ENCODE results near the gene PDCL3.

PDCL3 gene

DNA sequence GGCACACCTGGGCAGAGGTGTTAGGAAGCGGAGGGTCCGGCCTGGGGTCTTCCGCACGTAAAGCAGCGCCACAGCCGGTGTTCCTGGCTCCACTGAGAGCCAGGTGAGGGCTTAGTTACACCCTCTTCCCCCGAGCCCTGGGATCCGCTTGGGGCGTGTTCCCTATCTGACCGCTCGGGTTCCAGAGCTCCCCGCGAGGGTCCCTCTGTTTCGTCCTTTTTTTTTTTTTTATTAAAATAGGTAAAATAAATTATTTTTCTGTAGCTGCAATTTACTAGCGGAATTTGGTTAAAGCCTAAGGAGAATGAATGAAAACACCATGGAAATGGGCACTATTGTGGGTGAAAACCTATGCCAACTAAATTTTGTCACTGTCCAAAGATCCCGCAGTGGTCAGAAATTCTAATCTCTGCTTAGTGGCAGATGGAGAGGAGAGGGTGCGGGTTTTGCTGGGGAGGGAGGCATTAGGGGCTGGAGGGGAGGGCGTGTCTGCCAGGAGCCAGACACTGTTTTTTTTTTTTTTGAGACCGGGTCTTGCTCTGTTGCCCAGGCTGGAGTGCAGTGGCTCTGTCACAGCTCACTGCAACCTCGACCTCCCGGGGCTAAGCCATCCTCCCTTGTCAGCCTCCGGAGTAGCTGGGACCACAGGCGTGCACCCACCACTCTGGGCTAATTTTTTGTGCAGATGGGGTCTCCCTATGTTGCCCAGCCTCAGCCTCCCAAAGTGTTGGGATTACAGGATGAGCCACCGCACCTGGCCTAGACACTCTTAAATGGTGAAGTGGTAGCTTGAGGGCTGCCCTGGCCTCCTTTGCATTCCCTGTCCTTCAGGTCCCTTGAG lies 834 bp downstream of the PDCL3 start:
- no peak for DNase-seq

DNA sequence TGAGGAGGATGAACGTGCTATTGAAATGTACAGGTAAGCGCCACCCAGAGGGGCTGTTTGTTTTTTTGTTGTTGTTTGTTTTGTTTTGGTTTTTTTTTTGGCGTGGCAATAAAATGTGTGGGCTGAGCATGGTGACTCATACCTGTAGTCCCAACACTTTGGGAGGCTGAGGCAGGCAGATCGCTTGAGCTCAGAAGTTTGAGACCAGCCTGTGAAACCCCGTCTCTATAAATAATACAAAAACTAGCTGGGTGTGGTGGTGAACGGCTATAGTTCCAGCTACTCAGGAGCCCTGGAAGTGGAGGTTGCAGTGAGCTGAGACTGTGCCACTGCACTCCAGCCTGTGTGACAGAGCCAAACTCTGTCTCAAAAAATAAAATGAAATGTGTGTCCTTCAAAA lies 6.2 kb downstream of the PDCL3 start:
- no peak for DNase-seq

DNA sequence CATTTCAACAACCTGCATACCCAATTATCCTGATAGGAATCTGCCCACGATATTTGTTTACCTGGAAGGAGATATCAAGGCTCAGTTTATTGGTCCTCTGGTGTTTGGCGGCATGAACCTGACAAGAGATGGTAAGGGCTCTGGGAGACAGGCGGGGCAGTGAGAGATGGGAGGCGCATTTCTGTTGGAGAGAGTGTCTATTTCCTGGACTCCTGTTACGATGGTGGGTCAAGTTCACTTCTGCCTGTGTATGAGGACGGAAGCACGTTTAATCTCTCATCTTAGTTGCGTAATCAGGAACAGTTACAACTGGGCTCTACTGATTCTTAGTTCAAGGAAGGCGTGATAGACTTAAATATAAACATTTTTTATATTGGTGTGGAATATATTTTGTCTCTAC lies 8.9 kb downstream of the PDCL3 start:
- peak; percentile 69 to 81 for DNase-seq

DNA sequence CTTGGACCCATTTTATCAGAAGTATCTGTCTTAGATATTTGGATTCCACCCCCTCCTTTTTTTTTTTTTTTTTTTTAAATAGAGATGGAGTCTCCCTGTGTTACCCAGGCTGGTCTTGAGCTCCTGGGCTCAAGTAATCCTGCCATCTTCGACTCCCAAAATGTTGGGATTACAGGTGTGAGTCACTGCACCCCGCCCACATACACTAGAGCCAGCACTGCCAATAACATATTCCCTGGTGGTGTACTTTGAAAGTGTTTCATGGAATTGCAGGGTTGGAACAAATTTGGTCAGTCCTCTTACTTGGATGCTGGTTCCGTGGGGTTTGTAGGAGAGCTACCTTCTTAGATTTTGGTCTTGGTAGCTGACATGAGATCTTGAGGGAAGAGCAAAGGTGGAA lies 15.0 kb downstream of the PDCL3 start:
- no peak for DNase-seq

DNA sequence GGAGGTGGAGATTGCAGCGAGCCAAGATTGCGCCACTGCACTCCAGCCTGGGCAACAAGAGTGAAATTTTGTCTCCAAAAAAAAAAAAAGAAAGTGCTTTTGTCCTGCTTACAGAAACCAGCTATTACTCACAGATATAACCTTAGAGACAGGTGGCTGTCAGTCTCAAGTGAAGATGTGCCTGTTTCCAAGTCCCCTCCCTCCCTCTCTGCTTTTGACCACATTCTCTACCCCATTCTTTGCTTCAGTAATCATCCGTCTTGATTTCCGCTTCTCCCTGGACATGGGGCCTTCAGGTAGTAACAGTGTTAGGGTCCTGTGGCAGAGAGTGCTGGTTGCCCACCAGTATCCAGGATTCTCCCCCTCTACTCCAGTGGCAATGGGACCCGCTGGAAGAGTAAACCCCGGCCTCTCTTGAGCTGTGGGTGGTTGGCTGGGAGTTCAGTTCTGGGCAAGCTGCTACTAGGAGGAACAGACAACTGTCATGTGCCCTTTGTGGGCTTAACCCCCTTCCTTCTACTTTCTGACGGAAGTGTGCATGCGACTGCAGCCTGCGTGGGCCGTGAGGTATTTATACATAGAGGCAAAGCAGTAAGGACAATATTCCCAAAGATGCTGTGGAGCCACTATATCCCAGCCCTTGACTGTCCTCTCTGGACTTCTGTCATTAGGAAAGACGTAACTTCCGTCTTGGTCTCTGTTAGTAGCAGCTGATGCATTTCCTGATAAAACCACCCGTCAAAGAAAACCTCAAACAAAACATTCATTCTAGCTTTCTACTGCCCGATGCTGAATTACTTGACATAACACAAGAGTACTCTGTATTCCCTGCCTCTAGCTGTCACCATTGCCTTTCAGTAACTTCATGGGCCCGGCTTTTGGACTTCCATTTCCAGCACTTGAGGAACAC lies 17.8 kb downstream of the PDCL3 start:
- peak; percentile 67 to 78 for DNase-seq

DNA sequence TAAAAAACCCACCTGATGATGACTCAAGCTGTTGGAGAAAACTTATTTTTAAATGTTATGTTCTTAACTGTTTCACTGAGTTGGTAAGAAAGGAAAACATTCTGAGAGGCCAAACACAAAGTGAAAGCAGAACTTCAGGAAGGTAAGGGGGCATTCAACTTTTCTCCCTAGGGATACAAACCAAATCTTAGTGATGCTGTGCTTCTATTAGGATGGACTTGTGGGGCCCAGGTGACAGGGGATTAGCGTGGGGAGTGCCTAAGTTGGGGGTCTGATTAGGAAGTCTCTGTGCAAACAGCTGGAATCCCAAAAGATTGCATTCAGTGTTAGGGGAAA lies 18.5 kb downstream of the PDCL3 start:
- DNase-seq: peak in 1 of 2 experiments; percentile 43

DNA sequence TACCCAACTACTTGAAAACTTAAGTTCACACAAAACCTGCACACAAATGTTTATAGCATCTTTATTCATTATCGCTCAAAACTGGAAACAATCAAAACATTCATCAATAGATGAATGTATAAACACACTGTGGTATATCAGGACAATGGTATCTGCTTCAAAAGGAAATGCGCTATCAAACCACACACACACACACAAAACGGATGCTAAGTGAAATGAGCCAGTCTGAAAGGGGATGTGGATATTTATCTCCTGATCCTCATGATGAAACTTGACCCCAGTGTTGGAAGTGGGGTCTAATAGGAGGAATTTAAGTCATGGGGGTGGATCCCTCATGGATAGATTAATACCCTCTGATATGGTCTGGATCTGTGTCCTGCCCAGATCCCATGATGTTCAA lies 22.0 kb downstream of the PDCL3 start:
- DNase-seq: no peak

DNA sequence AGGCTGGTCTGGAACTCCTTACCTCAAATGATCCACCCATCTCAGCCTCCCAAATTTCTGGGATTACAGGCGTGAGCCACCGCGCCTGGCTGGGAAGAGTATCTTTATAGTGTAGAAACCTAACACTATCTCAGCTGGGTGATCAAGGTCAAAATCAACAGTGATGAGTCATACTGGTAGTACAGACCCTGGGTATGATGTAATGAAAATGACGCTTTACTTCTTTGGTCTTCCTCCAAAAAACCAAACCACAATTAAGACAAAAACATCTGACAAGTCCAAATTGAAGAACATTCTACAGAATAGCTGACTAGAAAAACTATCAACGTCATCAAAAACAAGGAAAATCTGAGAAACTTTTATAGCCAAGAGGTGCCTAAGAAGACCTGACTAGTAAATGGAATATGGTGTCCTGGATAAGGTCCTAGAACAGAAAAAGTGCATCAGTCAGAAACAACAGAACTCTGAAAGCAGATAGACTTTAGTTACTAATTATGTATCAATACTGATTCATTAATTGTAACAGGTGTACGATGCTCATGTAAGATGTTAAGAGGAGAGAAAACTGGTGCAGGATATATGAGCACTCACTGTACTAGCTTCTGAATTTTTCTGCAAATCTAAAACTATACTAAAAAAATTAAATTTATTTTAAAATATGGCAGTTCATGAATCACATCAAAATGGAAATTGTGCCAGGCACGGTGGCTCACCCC lies 25.4 kb downstream of the PDCL3 start:
- peak; percentile 19 to 59 for DNase-seq

DNA sequence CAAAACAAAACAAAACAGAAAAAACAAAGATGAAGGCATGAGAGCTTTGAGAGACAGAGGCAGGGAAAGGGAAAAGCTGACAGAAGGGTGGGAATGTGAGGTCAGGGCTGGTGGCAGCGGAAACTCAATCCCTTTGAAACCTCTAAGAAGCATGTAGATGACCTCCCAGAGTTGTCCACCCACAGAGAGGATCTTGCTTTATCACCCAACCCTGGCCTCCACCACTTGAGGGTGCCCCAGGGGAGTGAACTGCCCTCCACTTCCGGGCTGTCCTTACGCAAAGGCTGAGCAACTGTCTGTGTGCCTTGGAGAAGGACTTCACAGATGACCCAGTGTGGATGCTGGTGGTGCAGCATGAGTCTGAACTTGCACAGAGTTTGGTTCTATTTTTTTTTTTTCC lies 26.7 kb downstream of the PDCL3 start:
- DNase-seq: peak; percentile 25 to 36

DNA sequence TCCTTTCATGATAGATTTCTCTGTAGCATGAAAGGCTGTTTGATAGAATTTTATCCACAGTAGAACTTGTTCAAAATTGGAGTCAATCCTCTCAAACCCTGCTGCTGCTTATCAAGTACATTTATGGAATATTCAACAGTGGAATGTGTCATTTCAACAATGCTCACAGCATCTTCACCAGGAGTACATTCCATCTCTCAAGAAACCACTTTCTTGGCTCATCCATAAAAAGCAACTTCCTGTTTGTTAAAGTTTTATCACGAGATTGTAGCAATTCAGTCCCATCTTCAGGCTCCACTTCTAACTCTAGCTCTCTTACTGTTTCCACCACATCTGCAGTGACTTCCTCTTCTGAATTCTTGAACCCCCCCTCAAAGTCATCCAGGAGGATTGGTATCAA lies 29.4 kb downstream of the PDCL3 start:
- no peak for DNase-seq

DNA sequence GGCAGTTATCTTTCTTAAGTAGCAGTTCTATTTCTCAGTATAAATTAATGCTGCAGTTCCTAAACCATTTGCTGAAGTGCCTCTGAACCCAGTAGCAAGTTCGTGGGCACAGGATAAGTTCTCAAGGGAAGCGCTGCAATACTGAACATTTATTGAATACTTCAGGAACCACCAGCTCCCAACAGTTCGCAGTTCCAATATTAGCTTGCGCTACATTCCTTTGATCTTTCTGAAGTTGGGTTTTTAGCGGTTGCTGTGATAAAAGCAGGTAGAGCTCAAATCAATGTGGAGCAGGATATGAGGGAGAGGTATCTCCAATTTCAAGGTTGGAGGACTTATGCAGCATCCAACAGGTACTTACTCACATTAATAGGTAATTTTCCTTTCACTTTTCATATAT lies 33.7 kb downstream of the PDCL3 start:
- DNase-seq: no peak

DNA sequence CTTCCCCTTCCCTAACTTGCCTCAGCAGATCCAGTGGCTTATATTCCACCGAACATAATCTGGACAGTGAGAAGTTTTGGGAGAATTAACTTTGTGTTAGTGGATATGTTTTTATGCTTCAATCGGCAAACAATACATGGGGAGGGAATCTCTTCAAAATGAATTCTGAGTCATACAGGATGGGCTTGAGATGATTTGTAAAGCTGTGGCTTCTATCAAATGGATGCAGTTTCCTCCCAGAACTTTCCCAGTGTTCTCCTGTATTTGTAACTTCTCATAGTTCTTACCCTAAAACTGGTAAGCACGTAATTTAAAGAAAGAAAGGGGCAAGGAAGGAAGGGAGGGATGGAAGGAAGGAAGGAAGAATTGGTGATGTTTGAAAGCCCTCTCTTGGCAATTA lies 36.8 kb downstream of the PDCL3 start:
- no peak for DNase-seq

DNA sequence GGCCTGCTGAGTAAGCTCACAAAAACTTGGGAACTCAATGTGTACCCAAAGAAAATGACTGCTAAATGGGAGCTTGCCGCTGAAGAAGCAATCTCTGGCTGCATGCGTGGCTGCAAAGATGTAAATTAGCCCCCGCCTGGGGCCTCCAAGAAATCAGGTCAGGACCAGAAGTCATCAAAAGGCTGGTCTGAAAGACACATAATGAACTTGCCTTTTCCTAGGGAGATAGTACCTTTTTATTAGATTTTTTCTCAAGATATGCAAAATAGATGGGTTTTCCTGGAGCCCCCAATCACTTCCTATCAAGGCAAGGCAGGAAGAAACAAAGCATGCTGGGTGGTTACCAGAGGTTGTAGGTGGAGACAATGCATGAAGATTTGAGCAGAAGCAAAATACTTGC lies 38.9 kb downstream of the PDCL3 start:
- no peak for DNase-seq

DNA sequence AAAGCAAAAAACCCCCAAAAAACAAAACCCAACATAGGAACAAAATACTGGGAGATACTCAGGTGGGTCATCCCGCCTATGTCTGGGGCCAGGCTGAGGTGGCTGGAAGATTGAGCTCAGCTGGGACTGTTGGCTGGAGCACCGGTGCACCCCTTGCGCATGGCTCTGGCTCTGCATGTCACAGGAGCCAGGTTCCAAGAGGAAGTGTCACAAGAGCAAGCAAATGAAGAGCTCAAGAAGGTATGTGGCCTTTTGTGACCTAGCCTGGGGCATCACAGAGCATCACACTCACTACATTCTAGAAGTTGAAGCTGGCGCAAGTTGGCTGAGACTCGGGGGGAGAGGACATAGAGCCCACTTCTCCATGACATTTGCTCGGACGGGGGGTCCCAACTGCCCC lies 40.6 kb downstream of the PDCL3 start:
- no peak for DNase-seq

DNA sequence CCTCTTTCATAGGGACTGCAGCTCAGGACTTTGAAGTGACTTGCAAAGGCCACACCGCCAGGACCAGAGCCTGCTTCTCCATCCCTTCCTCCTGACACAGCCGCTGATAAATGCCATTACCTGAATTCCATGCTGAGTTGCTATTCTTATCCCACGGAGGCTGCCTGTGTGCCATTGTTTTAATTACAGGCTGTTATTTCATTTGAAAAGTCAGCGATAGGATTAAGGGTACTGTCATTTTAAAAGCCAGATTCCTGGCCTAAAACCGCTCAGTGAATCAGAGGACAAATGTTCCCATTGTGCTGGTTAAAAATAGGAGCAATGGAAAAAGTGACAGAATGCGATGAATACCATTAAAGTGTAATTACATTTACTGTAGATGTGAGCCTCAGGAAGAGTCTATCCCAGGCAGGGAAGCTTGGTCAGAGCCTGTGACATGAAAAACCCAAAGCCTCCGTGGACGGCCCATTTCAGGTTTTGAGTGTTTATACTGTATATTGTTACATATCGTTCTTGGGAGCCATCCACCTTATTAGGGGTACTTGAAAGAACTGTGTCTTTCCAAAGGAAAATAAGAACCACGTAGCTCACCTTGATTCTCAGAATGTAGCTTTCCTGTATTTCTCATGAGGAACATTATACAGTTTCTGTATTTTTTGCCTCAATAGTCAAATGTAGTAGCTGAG lies 41.3 kb downstream of the PDCL3 start:
- no peak for DNase-seq

DNA sequence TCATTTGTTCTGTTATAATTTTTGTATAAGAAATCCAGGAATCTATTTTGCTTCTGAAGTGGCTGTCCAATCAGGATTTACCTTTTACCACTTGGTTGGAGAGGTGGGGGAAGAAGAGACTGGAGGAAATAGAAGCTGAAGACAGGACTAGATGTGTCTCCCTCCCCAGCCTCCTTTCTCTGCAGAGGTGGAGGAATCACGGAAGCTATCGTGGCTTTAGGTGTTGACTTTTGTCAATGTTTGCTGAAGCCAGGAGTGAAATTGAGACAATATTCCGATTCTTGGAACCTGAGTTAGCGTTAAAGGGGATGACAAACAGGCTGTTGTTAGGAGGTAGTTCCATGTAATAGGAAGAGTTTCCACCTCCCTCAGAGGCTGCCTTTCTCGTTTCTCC lies 43.5 kb downstream of the PDCL3 start:
- no peak for DNase-seq

DNA sequence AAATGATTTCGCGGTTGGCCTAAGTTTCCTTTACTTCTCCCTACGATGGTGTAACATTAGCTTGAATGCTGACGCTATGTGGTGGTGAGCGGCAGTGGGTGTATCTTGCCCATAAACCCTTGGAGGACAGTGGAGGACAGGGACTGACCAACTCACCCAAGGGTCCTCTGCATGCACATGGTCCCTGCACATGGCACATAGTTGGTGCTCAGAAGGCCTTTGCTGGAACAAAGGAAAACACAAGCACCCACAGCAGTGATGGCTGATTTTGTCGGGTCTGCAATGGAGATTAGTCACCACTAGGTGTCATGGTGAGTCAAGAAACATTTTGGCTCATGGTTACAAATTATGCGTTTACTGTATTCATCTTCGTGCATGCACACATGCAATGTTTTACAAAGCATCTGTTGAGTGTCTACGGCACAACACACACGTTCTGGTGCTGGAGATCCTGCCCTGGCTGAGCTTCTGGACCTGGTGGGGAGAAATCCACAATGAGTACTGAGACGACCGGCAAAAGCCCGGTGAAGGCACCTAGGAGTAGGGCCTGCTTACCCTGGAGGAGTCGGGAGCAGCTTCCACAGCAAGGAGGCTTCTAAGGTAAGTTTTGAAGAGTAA lies 44.0 kb downstream of the PDCL3 start:
- peak; percentile 9 to 21 for DNase-seq

DNA sequence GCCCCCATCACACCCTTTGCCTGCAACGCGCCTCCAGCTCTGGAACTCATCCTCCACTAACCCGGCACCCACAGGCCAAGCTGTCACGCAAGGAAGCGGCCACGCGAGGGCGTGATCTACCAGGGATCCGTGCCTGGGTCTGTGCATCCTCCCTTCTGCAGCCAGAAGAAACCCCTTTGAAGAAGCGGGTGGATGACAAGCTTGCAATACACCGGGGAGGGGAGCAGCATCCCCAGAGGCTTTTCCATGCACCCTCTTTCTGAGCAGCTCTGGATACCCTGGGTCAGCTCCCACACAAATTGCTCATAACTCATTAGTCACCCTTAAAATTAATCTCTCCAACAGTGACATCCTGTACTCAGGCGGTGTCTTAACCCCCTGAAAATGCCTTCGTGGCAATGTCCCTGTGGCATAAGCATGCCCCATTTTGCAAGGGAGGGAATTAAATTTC lies 47.6 kb downstream of the PDCL3 start:
- peak in 1 of 2 experiments; percentile 8 for DNase-seq

DNA sequence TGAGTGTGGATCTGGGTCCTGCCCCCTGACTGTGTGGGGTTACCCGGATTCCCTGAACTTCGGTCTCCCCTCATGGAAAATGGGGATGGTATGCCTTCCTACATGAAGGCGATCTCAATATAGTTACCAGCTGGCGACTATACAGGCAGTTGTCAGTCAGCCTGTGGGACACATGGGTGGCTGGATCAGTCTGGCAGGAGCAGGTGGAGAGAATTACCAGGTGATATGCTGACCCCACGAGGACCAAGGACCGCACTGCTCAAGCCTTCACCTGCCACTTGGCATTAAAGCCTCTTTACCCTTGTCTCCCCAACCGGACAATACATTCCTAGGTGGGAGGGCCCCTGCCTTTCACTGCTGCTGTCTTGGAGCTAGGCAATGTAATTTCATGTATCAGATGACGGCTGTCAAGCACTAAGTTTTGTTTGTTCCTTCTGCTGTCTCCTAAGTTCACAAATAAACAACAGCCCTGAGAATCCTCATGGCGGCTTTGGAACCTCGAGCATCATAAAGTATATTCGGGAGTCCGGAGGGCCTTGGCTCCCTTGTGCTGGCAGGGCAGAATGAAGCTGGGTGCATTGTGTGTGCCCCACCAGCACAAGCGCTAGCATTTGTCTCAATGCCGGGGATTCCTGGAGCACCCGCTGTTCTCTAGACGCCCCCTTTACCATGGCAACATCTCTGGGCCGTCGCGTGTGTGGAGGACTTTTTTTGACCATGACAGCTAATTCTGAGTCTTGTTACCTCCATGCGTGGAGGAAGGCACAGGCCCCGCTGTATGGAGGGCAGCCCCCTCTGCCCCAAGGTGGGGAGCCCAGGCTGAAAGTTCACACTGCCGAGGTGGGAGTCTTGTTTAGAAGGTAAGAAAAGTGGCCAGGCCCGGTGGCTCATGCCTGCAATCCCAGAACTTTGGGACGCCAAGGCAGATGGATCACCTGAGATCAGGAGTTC lies 48.6 kb downstream of the PDCL3 start:
- DNase-seq: no peak

DNA sequence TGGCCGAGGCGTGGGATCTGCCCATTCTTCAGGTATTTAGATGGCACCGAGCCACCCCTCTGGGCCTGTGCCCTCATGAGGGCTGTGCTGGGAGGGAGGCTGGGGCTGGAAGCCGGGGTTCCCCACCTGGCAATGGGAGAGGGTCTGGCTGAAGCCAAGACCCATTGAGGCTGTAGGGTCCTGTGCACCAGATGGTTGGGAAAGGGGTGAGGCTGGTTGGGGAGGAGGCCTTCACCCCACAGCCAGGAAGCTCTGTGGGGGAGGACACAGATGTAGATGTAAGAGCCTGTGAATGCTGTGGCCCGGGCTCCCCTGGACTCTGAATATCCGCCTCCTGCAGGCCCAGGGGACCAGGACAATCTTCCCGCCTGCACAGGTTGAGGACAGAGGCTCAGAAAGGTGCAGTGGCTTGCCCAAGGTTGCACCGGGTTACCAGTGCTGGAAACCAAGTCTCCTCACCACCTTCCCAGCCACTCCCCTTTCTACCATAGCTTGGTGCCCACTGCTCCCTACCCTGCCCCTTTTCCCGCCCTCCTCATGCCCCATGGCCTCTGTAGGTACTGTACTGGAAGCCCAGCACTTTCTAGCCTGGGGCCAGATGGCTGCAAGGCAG lies 49.7 kb downstream of the PDCL3 start:
- DNase-seq: no peak

DNA sequence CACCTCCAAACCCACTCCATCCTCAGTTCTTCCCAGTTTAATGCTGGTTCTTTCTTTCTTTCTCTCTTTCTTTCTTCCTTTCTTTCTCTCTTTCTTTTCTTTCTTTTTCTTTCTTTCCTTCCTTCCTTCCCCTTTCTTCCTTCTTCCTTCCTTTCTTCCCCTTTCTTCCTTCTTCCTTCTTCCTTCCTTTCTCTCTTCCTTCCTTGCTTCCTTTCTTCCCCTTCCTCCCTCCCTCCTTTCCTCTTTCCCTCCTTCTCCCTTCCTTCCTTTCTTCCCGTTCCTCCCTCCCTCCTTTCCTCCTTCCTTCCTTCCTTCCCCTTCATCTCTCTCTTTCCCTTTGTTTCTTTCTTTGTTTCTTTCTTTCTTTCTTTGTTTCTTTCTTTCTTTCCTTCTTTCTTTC lies 50.9 kb downstream of the PDCL3 start:
- no peak for DNase-seq

Measured in AML-193 (cell line).